HepG2 (cell line): ENCODE results near the gene GFER. TPM values are rescaled to one million over a fixed set of nuclear protein-coding genes. Genes with fewer than 3 reads are reported as not detected.

Experiments
- CEBPG ChIP-seq: IDR thresholded peaks from 2 replicates; pipeline ENCODE4 v1.6.1; 2016
- CREB1 ChIP-seq, 2 experiments: fragments of 450-650 bp in 1 of 2; IDR thresholded peaks; 2 replicates each; pipeline ENCODE4 v1.6.1; 2016 to 2017; ENCODE audit warnings: control low read depth in 1 of 2, mild to moderate bottlenecking in 1 of 2, missing compliant biosample characterization in 1 of 2, missing genetic modification characterization in 1 of 2
- CREM ChIP-seq, 2 experiments: sonication (generic) in 1 of 2; formaldehyde crosslinking in 1 of 2; IDR thresholded peaks; 2 replicates each; pipeline versions ENCODE4 v1.4.0 to v1.6.1; 2016 to 2020; ENCODE audit warnings: antibody characterized with exemption in 1 of 2, mild to moderate bottlenecking in 1 of 2, missing genetic modification reagents in 1 of 2
- ESRRA ChIP-seq: sonication (generic); formaldehyde crosslinking; IDR thresholded peaks from 2 replicates; pipeline ENCODE4 v1.5.1; 2020; ENCODE audit warnings: mild to moderate bottlenecking, low read depth, missing genetic modification reagents
- FOXJ3 ChIP-seq: sonication (generic); formaldehyde crosslinking; IDR thresholded peaks from 2 replicates; pipeline ENCODE4 v1.4.0; 2020; ENCODE audit warnings: missing genetic modification reagents, mild to moderate bottlenecking, borderline replicate concordance
- HCFC1 ChIP-seq: fragments of 150-350 bp; IDR thresholded peaks from 2 replicates; pipeline ENCODE4 v1.6.1; 2014; ENCODE audit warnings: low read depth, low read length
- HOXA9 ChIP-seq: sonication (generic); formaldehyde crosslinking; IDR thresholded peaks from 2 replicates; pipeline ENCODE4 v1.8.1; 2022; ENCODE audit warnings: missing genetic modification reagents, mild to moderate bottlenecking, moderate library complexity, borderline replicate concordance
- KDM4B ChIP-seq: sonication (generic); formaldehyde crosslinking; IDR thresholded peaks from 2 replicates; pipeline ENCODE4 v1.4.0; 2020; ENCODE audit warnings: missing genetic modification reagents
- MATR3 ChIP-seq: sonication (generic); formaldehyde crosslinking; IDR thresholded peaks from 2 replicates; pipeline ENCODE4 v1.4.0; 2020; ENCODE audit warnings: missing genetic modification reagents
- MED8 ChIP-seq: sonication (generic); formaldehyde crosslinking; IDR thresholded peaks from 2 replicates; pipeline ENCODE4 v1.8.1; 2023; ENCODE audit warnings: mild to moderate bottlenecking, missing genetic modification reagents; ENCODE audit not compliant: insufficient replicate concordance
- MEF2D ChIP-seq: sonication (generic); formaldehyde crosslinking; IDR thresholded peaks from 2 replicates; pipeline ENCODE4 v1.5.1; 2020; ENCODE audit warnings: mild to moderate bottlenecking, missing genetic modification reagents
- MIER2 ChIP-seq: IDR thresholded peaks from 2 replicates; pipeline ENCODE4 v1.6.1; 2016; ENCODE audit warnings: missing biosample characterization, missing genetic modification reagents
- NR2F6 ChIP-seq, 2 experiments: IDR thresholded peaks; 2 replicates each; pipeline ENCODE4 v1.6.1; 2016; ENCODE audit warnings: antibody characterized with exemption in 1 of 2, mild to moderate bottlenecking in 1 of 2
- PLRG1 ChIP-seq: fragments of 450-650 bp; conservative IDR thresholded peaks from 2 replicates; pipeline ENCODE4 v1.6.1; 2016
- RARA ChIP-seq: IDR thresholded peaks from 2 replicates; pipeline ENCODE4 v1.6.1; 2016; ENCODE audit warnings: missing genetic modification reagents, missing compliant biosample characterization
- SAP130 ChIP-seq: IDR thresholded peaks from 2 replicates; pipeline ENCODE4 v1.6.1; 2016; ENCODE audit warnings: low read depth
- SOX5 ChIP-seq: IDR thresholded peaks from 2 replicates; pipeline ENCODE4 v1.6.1; 2016; ENCODE audit warnings: borderline replicate concordance
- SSRP1 ChIP-seq: IDR thresholded peaks from 2 replicates; pipeline ENCODE4 v1.6.1; 2016; ENCODE audit warnings: control low read depth
- SUZ12 ChIP-seq: fragments of 150-350 bp; IDR thresholded peaks from 2 replicates; pipeline ENCODE4 v1.6.1; 2014; ENCODE audit warnings: low read depth, low read length
- TAF15 ChIP-seq: fragments of 200-400 bp; formaldehyde crosslinking; IDR thresholded peaks from one replicate; pipeline ENCODE4 v1.6.1; 2018; ENCODE audit warnings: mild to moderate bottlenecking, low read depth, low read length; ENCODE audit not compliant: poor library complexity, severe bottlenecking
- TARDBP ChIP-seq: sonication (generic); formaldehyde crosslinking; IDR thresholded peaks from 2 replicates; pipeline ENCODE4 v1.8.0; 2022; ENCODE audit warnings: mild to moderate bottlenecking, missing genetic modification reagents
- ZKSCAN5 ChIP-seq: sonication (generic); formaldehyde crosslinking; IDR thresholded peaks from 2 replicates; pipeline ENCODE4 v1.5.1; 2020; ENCODE audit warnings: mild to moderate bottlenecking, missing genetic modification reagents
- ZNF335 ChIP-seq: sonication (generic); formaldehyde crosslinking; IDR thresholded peaks from 2 replicates; pipeline ENCODE4 v1.4.0; 2020; ENCODE audit warnings: missing genetic modification reagents
- ZNF430 ChIP-seq: sonication (generic); formaldehyde crosslinking; IDR thresholded peaks from 2 replicates; pipeline ENCODE4 v1.9.0; 2021; ENCODE audit warnings: mild to moderate bottlenecking, missing genetic modification reagents
- ZSCAN25 ChIP-seq: sonication (generic); formaldehyde crosslinking; IDR thresholded peaks from 2 replicates; pipeline ENCODE4 v1.8.0; 2022; ENCODE audit warnings: mild to moderate bottlenecking, missing genetic modification reagents
- ZZZ3 ChIP-seq: sonication (generic); formaldehyde crosslinking; IDR thresholded peaks from 2 replicates; pipeline ENCODE4 v1.4.0; 2020; ENCODE audit warnings: missing genetic modification reagents, mild to moderate bottlenecking, borderline replicate concordance
- polyA plus RNA-seq, 8 experiments: library from polyadenylated mRNA; depleted of rRNA in 3 of 8; stranded (reverse) in 7 of 8; unstranded in 1 of 8; fragments of >200 nt; fragmentation: Illumina TruSeq in 4 of 8; extraction: Trizol in 4 of 8; gene quantifications; 2 replicates each; pipeline versions ENCODE4 v1.2.1 to v1.2.3, GENCODE V29; 2011 to 2016; ENCODE audit warnings: low read depth in 4 of 8, missing spikeins in 1 of 8, mixed read lengths in 1 of 8; ENCODE audit not compliant: insufficient read depth in 1 of 8
- total RNA-seq, 5 experiments: library from RNA; depleted of rRNA; stranded (reverse); fragments of >200 nt; fragmentation: Illumina TruSeq; extraction: Trizol; gene quantifications; 2 replicates each; pipeline ENCODE4 v1.2.3, GENCODE V29; 2016; ENCODE audit warnings: low read depth in 1 of 5
- TF ChIP-seq, protein P1 (sequence below): sonication (generic); formaldehyde crosslinking; IDR thresholded peaks from 2 replicates; pipeline ENCODE4 v1.4.0; 2020; ENCODE audit warnings: missing genetic modification reagents, borderline replicate concordance
- TF ChIP-seq, protein P2 (sequence below): sonication (generic); formaldehyde crosslinking; IDR thresholded peaks from 2 replicates; pipeline ENCODE4 v1.4.0; 2020; ENCODE audit warnings: missing genetic modification reagents

The GFER gene
- total and polyA plus RNA-seq, 2 of the 13 experiments (the other 11 are each of a cell fraction or from before 2014, with no cell fraction given), result 28.6 to 71.7 TPM

DNA sequence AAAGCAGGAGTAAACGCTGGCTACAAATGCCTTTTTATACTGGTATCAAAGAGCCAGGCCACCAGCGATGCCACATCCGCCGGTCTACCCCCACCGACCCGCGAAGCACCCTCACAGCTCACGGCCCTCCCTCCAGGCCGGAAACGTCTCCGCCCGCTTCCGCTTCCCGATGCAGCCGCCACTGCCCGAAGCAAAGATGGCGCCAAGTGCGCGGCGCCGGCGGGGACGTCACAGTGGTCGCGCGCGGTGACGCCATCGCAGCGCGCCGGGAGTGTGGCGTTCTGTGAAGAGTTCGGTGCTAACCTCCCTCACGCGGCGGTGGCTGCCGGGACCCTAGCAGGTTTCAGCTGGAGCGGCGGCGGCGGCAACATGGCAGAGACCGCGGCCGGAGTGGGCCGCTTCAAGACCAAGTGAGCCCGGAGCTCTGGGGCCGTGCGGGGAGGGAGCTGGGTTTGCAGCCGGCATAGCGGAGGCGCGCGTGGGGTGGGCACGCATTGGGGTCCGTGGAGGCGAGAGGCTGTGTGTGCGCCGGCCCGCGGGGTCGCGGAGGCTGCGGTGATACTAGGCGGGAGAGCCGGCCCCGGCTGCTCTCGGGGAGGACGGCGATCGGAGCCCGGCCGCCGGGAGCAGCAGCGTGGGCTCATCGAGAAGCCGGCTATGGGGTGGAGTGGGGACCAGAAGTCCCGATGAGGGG, 12.1 kb upstream of the GFER start, which contains the start of gene TBL3 (continued):
- TF ChIP-seq KDM4B (peak; percentile 85; the same call in 1 of the 2 replicates), MIER2 (CRISPR knock-in tag) (0 out of 2 replicates have a peak, but pooled peaks have one; percentile 51), MATR3 (no peak), CREM (IDR thresholded peaks at IDR 0.05) (peak; percentile 99), CREM (CRISPR knock-in tag; IDR thresholded peaks at IDR 0.05) (peak; percentile 100), TAF15 (no peak), ESRRA (peak; percentile 63; the same call in 1 of the 2 replicates), ZKSCAN5 (CRISPR knock-in tag) (no peak), PLRG1 (no peak), CEBPG (CRISPR knock-in tag) (peak; percentile 54), TARDBP (CRISPR knock-in tag) (peak; percentile 93), SUZ12 (no peak; the same call in 1 of the 2 replicates), CREB1 (IDR thresholded peaks at IDR 0.05) (peak; percentile 100), CREB1 (CRISPR knock-in tag; IDR thresholded peaks at IDR 0.05) (peak; percentile 100), ZZZ3 (CRISPR knock-in tag) (peak; percentile 97; the same call in 1 of the 2 replicates), ZNF430 (CRISPR knock-in tag) (peak; percentile 86; the same call in 1 of the 2 replicates), HCFC1 (peak; percentile 98), SSRP1 (CRISPR knock-in tag) (no peak), FOXJ3 (CRISPR knock-in tag) (peak; percentile 44; the same call in 1 of the 2 replicates), HOXA9 (CRISPR knock-in tag) (peak; percentile 74; the same call in 1 of the 2 replicates), MED8 (CRISPR knock-in tag) (peak; percentile 92), SOX5 (CRISPR knock-in tag) (peak; percentile 69; the same call in 1 of the 2 replicates), ZSCAN25 (CRISPR knock-in tag) (peak; percentile 70; the same call in 1 of the 2 replicates), ZNF335 (CRISPR knock-in tag) (peak; percentile 47; the same call in 1 of the 2 replicates), NR2F6 (IDR thresholded peaks at IDR 0.05) (no peak), NR2F6 (CRISPR knock-in tag; IDR thresholded peaks at IDR 0.05) (peak; percentile 83), MEF2D (CRISPR knock-in tag) (peak; percentile 91), SAP130 (CRISPR knock-in tag) (peak; percentile 99), RARA (CRISPR knock-in tag) (peak; percentile 56)
- TF ChIP-seq, protein P1, sequence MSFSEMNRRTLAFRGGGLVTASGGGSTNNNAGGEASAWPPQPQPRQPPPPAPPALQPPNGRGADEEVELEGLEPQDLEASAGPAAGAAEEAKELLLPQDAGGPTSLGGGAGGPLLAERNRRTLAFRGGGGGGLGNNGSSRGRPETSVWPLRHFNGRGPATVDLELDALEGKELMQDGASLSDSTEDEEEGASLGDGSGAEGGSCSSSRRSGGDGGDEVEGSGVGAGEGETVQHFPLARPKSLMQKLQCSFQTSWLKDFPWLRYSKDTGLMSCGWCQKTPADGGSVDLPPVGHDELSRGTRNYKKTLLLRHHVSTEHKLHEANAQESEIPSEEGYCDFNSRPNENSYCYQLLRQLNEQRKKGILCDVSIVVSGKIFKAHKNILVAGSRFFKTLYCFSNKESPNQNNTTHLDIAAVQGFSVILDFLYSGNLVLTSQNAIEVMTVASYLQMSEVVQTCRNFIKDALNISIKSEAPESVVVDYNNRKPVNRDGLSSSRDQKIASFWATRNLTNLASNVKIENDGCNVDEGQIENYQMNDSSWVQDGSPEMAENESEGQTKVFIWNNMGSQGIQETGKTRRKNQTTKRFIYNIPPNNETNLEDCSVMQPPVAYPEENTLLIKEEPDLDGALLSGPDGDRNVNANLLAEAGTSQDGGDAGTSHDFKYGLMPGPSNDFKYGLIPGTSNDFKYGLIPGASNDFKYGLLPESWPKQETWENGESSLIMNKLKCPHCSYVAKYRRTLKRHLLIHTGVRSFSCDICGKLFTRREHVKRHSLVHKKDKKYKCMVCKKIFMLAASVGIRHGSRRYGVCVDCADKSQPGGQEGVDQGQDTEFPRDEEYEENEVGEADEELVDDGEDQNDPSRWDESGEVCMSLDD, result no peak; the same call in 1 of the 2 replicates
- TF ChIP-seq, protein P2, sequence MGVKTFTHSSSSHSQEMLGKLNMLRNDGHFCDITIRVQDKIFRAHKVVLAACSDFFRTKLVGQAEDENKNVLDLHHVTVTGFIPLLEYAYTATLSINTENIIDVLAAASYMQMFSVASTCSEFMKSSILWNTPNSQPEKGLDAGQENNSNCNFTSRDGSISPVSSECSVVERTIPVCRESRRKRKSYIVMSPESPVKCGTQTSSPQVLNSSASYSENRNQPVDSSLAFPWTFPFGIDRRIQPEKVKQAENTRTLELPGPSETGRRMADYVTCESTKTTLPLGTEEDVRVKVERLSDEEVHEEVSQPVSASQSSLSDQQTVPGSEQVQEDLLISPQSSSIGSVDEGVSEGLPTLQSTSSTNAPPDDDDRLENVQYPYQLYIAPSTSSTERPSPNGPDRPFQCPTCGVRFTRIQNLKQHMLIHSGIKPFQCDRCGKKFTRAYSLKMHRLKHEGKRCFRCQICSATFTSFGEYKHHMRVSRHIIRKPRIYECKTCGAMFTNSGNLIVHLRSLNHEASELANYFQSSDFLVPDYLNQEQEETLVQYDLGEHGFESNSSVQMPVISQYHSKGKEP (CRISPR knock-in tag), result 0 out of 2 replicates have a peak, but pooled peaks have one; percentile 64
